GM10266 (cell line): ENCODE results near the gene FBL.
"Not testable (repeated sequence)": the region's sequence is repeated elsewhere in the genome, so short reads cannot be mapped to it uniquely, and the experiment has no call there.

Experiments
- DNase-seq: peaks from one replicate; pipeline ENCODE4 v3.0.0; 2012; ENCODE audit errors: extremely low spot score
- TF ChIP-seq, protein P1 (sequence below): IDR thresholded peaks from 2 replicates; pipeline ENCODE4 v1.5.1; 2012; ENCODE audit warnings: mild to moderate bottlenecking, low read depth; ENCODE audit not compliant: control insufficient read depth, insufficient read depth; ENCODE audit errors: missing control alignments

FBL gene

DNA sequence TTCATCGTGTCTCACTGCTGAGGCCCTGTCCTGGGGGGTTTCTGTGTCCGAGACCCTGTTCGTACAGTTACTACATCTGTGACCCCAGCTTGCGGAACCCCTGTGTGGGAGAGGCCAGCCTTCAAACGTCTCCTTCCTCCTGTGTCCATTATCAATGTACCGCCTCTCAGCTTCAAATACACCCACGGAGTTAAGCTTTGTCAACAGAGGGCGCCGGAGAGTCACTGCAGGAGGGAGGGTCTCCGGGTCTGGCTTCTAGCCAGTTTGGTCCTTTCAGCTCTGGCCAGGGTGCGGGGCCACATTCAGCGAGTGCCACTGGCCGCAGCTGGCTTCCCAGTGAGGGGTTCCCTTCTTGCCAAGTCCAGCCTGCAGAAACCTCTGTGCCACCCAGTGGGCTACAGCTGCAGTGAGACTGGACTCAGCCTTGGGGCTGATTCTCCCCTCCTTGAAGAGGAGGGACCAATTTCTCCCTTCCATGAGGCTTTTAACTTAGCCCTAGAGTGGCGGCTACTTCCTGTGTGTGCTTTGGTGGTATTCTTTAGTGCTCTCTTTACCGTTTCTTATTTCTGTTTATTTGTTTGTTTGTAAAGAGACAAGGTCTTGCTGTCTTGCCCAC is 35.4 kb upstream of the FBL start:
- DNase-seq, result not testable (repeated sequence)

DNA sequence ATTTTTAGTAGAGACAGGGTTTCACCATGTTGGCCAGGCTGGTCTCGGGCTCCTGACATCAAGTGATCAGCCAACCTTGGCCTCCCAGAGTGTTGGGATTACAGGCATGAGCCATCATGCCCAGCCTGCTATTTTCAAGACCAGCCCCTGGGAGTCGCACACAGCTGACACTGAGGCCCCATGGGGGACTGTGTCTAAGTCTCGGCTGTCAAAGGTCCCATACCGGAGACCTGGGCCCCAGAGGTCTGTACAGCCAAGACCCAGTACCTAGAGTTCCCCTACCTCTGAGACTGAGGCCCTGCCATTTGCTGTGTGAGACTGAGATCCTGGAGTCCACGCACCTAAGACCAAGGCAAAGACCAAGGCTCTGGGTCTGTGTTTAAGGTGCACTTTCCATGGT is 34.1 kb upstream of the FBL start:
- not testable (repeated sequence) for DNase-seq

More for the DNA sequence above, 35.4 kb upstream of the FBL start:
- TF ChIP-seq, protein P1, sequence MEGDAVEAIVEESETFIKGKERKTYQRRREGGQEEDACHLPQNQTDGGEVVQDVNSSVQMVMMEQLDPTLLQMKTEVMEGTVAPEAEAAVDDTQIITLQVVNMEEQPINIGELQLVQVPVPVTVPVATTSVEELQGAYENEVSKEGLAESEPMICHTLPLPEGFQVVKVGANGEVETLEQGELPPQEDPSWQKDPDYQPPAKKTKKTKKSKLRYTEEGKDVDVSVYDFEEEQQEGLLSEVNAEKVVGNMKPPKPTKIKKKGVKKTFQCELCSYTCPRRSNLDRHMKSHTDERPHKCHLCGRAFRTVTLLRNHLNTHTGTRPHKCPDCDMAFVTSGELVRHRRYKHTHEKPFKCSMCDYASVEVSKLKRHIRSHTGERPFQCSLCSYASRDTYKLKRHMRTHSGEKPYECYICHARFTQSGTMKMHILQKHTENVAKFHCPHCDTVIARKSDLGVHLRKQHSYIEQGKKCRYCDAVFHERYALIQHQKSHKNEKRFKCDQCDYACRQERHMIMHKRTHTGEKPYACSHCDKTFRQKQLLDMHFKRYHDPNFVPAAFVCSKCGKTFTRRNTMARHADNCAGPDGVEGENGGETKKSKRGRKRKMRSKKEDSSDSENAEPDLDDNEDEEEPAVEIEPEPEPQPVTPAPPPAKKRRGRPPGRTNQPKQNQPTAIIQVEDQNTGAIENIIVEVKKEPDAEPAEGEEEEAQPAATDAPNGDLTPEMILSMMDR, result peak; percentile 48

DNA sequence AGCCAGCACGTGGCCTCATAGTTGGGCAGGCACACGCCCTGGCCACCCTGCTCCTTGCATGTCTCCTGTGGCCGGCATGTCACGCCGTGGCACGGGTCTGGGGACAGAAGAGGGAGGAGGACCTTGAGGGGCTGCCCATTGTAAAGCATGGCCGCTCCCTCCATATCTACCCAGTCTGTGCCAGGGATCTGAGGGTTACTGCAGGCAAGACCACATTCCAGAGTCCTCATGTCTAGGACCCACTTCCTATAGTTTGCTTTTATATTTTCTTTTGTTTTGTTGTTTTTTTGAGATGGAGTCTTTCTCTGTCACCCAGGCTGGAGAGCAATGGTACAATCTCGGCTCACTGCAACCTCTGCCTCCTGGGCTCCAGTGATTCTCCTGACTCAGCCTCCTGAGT is 33.6 kb upstream of the FBL start:
- not testable (repeated sequence) for DNase-seq

DNA sequence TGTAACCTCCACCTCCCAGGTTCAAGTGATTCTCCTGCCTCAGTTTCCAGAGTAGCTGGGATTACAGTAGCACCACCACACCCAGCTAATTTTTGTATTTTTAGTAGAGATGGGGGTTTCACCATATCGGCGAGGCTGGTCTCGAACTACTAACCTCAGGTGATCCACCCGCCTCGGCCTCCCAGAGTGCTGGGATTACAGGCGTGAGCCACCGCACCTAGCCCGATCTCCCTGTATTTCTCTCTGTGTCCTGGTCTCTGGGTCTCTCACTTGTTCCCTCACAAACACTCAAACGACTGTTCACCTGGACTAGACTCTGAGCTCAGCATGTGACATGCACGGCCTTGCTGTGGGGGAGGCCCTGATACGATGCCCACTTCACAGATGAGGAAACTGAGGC is 32.7 kb upstream of the FBL start:
- DNase-seq, result not testable (repeated sequence)

DNA sequence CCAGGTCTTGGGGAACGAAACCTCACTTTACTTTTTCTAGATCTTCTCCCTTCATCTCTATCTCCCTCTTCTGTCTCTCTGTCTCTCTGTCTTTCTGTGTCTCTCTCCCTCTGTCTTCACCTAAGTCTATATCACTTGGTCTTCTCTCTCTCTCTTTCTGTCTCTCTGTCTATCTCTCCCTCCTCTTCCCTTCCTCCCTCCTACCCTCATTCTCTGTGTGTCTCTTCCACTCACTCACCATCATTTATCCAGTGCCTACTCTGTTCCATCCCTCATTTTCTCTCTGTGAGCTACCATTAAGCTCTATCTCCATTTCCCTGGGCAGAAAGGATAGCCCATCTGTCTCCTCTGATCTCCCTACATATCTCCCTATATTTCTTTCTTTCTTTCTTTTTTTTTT is 32.2 kb upstream of the FBL start:
- TF ChIP-seq, protein P1, result no peak
- DNase-seq, result no peak

DNA sequence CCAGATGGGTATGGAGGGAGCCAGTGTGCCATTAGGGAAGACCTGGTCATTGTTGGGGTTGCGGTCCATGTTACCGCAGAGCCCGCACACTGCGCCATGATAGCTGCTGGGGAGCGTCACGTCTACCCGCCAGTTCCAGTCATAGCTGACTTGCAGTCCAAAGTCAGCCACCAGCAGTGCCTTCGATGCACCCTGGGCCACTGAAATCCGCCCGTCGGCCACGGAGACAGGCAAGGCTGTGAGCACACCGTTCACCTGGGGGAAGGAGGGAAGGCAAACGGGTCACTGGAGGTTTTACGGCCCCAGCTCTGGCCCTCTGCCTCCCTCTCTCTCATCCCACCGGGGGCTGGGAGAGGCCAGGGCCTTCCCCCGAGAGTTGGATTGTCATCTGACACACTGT is 31.8 kb upstream of the FBL start:
- not testable (repeated sequence) for DNase-seq

DNA sequence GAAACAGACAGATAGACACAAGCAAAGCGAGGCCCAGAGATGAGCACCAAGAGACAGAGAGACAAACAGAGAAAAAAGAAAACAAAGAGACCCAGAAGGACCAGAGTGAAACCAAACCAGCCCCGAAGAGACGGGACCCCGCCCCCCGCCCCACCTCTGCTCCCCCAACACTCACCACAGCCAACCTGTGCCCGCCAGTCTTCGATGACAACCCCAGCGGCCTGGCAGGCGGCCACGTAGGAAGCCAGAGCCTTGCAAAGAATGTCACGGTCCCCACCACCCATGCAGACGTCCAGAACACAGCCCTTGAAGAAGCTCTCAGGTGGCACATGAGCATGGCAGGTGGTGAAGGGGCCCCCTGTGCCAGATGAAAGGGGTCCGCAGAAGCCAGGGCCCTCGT is 31.3 kb upstream of the FBL start:
- not testable (repeated sequence) for DNase-seq

DNA sequence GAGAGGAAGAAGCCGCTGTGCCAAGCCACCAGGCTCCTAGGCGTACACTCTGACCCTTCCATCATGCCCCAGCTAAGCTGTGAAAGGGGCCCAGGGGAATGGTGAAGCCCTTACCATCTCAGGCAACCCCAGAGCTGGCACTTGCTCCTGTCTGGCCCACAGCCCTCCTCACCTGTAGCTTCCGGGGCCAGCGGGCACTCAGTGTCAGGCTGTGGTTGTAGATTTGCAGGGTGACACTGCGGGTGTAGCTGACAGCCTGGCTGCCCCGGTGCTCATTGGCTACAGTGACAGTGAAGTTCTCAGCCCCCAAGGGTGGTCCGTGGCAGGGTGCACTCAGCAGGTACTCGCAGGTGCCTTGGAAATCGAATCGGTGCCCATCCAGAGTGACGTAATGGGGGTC is 30.3 kb upstream of the FBL start:
- not testable (repeated sequence) for DNase-seq

DNA sequence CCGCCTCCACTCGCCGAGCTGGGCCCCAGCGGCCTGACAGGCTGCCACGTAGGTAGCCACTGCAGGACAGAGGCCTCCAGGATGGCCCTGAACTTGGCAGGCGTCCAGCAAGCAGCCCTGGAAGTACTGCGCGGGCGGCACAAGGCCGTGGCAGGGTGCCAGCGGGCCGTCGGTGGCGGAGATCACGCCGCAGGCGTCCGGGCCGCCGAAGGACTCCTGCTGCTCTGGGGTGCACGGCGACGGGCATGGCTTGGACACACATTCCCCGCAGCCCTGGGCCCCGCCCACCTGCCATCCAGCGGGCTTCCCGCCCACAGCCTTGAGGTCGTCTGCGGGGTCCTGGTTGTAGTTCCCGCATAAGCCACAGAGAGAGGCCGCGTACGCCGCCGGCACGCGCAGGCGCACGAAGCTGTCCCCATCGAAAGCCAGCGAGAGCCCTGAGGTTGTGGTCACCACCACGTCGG is 29.3 kb upstream of the FBL start:
- not testable (repeated sequence) for DNase-seq

DNA sequence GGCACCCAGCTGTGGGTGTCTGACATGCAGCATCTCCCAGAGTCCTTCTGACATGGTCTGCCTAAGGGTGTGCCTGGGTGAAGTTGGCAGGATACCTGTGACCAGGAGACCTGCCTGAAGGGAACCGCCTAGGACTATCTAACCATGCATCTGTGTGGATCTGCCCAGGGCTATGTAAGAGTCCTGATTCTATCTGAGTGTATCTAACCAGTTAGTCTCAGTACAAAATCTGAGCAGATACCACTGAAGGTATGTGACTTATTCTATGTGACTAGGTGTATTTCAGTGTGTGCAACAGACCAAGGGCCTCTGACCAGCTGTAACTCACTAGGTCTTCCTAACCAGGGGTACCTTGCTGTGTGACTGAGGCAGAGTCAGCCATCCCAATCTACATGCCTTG is 28.2 kb upstream of the FBL start:
- TF ChIP-seq, protein P1, result no peak
- no peak for DNase-seq

DNA sequence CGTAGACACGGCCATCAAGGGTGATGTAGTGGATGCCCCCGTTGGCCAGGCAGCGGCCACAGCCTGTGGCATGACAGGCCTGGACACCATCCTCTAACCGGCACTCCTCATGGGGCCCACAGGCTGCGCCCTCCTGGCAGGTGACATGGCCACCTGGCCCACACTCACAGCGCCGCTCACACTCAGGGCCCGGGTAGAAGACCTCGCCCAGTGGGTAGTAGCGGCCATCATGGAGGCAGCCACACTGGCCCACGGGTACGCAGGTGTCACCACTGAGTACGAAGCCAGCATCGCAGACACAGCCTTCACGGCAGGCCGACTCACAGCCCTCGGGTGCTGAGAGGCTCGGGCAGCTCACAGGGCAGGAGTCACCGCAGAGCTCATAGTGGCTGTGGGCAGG is 27.2 kb upstream of the FBL start:
- no peak for DNase-seq
- TF ChIP-seq, protein P1, result no peak
